GM18517 (cell line): ENCODE data around the gene RASL10B.
"Not testable (repeated sequence)": the region's sequence is repeated elsewhere in the genome, so short reads cannot be mapped to it uniquely, and the experiment has no call there.

Experiments
- ATAC-seq: cut with Tn5 transposase; IDR thresholded peaks from one replicate; pipeline ENCODE4 v1.9.1; 2021; ENCODE audit warnings: mild to moderate bottlenecking, moderate library complexity; ENCODE audit not compliant: unreplicated experiment

RASL10B gene

DNA sequence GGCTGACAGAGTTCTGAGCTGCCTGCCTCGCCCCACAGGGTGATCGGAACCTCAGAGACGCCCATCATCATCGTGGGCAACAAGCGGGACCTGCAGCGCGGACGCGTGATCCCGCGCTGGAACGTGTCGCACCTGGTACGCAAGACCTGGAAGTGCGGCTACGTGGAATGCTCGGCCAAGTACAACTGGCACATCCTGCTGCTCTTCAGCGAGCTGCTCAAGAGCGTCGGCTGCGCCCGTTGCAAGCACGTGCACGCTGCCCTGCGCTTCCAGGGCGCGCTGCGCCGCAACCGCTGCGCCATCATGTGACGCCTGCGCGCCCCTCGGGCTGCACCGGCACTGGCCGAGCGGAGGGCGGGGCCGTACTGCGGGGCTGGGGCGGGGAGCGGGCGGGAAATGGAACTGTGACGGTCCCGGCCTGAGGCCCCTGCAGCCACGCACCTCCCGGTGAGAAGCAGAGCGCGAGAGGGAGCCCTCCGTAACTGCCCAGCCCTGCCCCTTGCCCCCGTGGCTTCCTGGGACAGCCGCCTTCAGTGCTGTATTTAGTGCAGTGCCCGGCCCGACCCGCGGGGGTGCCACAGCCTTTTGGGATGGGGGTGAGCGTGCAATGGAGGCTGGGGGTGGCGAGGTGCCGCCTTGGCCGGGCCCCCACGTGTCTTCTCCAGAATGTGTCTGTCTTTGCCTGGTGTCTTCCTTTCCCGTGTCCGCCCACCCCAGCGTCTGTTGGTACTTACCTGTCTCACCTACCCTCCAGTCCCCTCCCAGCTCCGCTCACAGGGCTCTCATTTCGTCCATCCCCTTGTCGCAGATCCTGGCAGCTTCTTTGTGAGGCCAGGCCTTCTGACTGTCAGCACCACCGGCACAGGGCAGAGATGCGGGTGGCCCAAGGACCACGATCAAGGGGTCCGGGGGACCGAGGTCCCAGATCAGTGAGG is 9.8 kb downstream of the RASL10B start:
- no peak for ATAC-seq

- no peak for ATAC-seq
These were observed 11.1 kb downstream of the RASL10B start for GRCh38 chr17:35742496-35742895.

DNA sequence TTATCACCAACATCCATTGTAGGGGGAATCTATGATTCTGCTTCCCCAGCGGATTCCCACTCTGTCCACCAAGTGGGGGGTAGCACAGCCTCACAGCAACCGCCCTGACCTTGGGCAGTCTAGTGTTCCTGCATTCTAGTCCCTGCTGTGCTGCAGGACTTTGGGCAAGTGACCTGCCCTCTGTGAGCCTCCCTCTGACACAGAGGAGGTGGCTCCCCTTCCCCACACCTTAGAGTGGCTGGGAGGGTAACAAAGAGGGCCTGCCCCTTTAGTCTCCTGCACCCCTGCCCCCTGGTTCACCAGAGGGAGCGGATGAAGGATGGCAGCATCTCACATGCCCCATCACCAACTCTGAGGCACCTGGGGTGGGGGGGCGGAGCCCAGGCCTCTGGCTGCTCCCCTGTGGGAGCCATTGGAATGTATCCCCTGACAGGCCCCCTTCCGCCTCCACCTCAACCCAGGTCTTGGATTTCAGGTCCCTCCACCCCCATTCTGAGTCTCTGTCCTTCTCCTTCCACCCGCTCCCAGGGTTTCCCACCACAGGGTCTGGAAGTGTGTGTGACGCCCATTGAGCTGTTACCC is 11.5 kb downstream of the RASL10B start:
- no peak for ATAC-seq

DNA sequence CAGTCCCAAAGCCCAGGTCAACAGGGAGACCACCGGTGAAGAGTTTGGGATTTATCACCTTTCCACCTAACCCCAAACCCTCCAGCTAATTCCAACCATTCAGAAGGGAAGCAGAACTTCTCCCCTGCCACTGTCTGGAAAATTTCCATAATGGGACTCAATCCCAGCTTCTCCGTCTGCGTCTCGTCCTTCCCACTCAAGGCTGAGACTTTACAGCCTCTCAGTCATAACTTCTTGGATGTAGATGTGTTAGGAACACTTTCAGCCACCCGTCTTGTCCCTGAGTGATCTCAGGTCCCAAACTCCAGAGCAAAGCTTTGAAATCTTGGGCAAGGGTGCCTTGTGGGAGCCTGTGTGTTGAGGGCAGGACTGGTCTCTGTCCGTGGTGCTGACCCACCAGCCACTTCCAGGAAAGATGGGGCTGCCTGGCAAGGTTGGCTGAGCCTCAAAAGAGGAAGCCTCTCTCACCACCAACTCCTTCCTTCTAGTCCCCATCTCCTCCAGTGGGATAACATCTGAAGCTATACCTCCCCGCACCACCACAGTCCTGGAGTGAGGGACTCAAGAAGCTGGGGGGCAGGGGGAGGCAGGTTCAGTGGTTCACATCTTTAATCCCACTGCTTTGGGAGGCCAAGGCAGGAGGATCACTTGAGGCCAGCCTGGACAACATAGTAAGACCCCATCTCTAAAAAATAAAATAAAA is 12.3 kb downstream of the RASL10B start:
- ATAC-seq, result no peak

GRCh38 chr17:35744830-35745229 is 13.4 kb downstream of the RASL10B start:
- no peak for ATAC-seq

DNA sequence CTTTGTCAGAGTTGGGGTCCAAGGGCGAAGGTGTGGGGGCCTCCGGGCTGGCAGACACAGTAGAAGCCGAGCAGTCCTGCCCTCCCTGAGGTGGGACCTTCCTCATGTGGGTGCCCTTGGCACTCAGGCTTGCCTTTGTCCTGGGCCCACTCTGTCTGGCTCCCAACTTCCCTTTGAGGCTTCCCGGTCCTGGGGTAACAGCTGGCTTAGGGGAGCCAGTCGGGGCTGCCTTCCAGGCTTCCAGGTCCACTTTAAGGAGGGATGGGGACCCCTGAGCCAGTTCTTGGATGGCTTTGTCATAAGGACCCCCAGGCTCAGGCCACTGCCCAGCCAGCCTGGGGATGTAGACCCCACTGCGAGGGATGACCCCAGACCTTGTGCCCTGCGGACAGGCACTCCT is 13.8 kb downstream of the RASL10B start:
- no peak for ATAC-seq

DNA sequence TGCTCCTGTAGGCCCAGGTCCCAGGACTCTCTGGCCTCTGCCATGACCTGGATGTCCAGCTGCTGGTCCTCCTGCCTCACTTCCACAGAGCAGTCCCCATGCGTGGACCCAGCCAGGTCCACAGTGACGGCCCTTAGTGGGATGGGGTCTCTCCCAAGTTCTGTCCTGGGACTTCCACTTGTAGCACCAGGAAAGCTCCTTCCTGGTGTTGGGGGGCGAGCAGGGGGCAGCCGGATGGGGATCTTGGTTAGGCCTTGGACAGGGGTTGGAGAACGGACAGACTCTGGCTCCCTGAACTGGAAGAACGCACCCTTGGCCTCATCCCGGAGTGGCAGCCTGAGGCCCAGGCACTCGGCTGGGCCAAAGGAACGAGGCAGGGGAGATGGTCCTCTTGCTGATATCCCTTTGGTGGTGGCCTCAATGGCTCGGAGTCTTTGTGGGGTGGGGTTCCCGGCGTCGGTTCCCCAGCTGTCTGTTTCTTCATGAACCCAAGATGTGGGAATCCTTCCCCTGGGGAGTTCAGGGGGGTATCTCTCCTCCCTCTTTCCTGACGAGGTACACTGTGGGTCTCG is 14.4 kb downstream of the RASL10B start:
- no peak for ATAC-seq

GRCh38 chr17:35747540-35748017 is 16.1 kb downstream of the RASL10B start:
- no peak for ATAC-seq

GRCh38 chr17:35748341-35748841 is 17.0 kb downstream of the RASL10B start:
- no peak for ATAC-seq

DNA sequence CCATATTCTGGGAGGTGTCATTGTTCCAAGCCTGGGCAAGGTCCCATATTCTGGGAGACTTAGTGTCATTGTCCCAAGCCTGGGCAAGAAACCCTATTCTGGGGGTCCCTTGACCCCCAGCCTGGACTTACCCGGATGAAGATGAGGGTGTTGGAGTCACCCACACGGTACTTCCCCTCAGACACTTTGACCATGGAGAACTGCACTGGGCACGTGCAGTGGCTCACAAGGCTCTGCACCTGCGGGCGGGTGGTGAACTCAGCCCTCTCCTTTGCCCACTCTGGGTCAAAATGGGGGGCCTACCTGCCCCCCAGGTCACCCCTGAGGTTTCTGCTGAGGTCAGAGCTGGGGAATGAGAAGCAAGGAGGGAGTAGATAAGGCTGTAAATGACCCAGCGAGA is 17.5 kb downstream of the RASL10B start:
- ATAC-seq, result no peak

GRCh38 chr17:35749560-35750412 is 18.3 kb downstream of the RASL10B start:
- ATAC-seq, result no peak

DNA sequence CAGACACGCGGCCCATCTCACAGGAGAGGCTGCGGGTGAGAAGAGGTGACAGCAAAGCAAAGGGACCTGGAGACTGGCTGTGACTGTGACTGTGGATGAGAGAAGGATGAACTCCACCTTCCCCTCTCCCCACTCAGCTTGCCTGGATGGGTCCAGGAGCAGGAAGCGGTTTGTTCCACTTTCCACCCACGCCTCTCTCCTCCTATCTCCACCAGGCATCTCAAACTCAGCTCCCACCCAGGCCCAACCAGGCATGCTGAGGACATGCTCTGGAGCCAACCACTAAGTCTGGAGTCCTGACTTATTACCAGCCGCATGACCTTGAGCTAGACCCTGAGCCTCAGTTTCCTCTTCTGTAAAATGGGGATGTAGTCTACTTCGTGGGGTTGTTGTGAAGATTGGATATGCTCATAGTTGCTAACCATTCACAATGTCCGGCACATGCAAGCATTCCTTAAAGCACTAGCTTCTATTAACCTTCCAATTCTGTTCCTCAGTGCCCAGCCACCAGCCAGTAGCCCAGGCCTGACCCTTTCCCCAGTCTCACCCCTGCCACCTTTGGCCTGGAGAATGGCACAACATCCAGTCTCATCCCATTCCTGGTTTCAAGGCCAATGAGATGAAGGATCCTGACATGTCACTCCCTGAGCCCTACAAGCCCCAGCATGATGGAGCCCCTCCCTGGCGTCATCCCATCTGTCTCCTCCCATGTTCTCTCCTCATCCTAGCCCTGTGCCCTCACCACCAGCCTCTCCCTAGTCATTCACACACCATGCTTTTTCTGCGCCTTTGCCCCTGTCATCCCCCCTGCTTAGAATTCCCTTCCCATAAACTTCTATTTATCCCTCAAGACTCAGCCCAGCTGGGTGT is 19.3 kb downstream of the RASL10B start:
- ATAC-seq, result no peak

- not testable (repeated sequence) for ATAC-seq
These were observed 20.1 kb downstream of the RASL10B start for GRCh38 chr17:35751541-35751940.

DNA sequence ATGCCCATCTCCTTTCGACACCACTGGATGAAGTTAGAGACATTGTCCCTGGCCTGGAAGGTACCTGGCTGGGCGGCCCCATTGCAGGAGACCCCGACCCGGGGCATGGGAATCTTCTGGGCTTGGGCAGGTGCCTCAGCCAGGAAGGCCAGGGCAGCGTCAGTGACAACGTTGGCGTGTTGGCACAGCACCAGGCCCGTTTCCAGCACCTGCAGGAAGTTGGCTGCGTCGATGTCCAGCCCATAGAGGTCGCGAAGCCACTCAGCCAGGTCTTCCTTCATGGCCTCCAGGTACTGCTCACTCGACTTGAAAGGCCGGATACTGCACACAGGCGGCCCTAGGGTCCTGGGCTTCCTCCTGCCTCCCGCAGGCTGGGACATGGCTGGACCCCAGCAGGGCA is 21.0 kb downstream of the RASL10B start:
- no peak for ATAC-seq

DNA sequence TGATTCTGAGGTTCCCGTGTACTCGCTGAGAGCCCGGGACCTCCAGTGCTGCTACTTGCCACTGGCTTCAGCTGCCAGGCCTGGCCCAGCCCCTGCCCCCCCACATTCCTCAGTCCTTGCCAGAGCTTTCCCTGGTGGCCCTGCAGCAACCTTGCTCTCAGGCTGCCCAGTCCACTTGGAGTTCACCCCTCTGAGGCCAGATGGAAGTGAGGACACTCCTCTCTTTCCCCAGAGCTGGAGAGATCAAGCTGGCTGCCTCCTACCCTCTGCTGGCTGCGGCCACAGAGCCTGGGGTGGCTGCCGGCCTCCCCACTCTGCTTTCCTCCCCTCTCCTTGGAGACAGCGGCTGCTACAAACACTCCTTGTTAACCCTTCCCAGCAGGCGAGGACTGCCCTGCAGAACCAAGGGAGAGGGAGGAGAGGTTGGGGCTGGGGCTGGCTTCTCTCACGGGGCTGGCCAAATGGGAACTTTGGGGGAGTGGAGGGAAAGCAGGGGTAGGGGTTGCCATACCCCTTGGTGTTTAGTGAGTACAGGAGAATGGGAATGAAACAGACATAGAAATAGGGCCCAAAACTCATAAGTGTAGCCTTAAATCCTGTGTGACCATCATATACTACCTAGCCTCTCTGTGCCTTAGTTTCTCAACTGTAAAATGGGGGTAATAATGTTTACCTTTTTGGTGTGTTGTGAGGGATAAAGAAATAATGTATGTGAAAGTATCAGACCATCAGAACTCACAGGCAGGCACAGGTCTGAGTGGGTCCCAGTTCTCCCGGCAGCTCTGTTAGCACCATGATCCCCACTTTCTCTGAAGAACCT is 21.7 kb downstream of the RASL10B start, which contains the start of gene GAS2L2:
Gene GAS2L2, minus strand, starts transcription at position 295 of the 820 bp plus-strand sequence. CDS start 389 bp downstream, outside the sequence.
- no peak for ATAC-seq

DNA sequence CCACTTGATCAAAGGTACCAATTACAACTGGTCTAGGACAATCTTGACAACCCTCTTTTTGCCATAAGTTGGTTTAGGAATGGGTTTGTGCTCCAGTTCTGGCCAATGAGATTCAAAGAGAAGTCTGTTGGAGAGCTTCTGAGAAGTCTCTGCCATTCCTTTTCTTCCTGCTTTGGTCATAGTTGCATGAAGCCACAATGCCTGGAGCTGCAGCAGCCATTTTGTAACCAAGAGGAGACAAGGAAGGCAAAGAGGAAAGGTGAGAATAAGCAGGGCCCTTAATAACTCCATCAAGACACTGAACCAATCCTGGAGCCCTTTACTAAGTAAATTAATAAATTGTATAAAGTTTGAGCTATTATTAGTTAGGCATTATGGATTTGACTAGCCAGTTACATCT is 25.8 kb downstream of the RASL10B start:
- ATAC-seq, result no peak

- no peak for ATAC-seq
These were observed 29.1 kb downstream of the RASL10B start, which contains the start of gene C17orf50 for GRCh38 chr17:35760587-35760986. Gene C17orf50 (plus strand): TSS chr17:35760887. CDS start chr17:35760942, 55 bp downstream.

GRCh38 chr17:35761601-35762000 is 30.2 kb downstream of the RASL10B start:
- no peak for ATAC-seq
